Pulmonary artery endothelial cell (primary cell): Measurements from ENCODE around the gene VAX1. TPM values are rescaled to one million over a fixed set of nuclear protein-coding genes. Genes with fewer than 3 reads are reported as not detected.
"Not testable (repeated sequence)": the region's sequence is repeated elsewhere in the genome, so short reads cannot be mapped to it uniquely, and the experiment has no call there.

ENCODE experiments used
- DNase-seq: peaks from one replicate; pipeline ENCODE4 v3.0.0-alpha.2; 2011; ENCODE audit warnings: low read depth, low spot score
- total RNA-seq: library from RNA; depleted of rRNA; stranded (reverse); fragments of >200 nt; gene quantifications from 2 replicates; pipeline ENCODE4 v1.2.3, GENCODE V29; 2014

VAX1 gene
- total RNA-seq, 1 donor from 2014 or later = not detected

DNA sequence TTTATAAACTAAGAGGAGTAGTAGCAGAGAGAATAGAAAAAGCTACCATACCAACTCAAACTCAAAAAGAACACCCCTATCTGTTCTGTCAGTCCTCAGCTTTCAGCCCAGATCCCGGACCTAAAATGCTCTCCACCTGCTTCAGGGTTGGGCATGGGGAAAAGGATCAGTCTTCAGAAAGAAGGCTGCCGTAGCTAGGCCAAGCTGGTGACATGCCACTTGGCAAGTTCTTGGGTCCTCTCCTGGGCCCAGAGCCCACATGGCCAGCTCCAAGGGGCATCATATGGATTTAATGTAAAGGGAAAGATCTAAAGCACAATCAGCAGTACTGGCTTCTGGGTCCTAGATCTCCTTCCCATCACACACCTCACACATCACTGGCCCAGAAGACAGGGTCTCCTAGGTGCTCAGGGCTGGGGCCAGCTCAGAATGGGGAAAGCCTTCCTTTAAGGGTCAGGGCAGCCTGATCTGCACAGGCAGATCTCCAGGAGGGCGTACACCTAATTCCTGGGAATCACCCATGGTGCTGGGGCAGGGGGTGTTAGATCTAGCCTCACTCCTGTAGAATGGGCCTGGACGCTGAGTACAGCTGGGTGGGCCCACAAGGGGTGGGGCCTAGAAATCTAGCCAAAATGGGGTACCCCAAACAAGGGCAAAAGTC is 2.5 kb downstream of the VAX1 start:
- DNase-seq = no peak

DNA sequence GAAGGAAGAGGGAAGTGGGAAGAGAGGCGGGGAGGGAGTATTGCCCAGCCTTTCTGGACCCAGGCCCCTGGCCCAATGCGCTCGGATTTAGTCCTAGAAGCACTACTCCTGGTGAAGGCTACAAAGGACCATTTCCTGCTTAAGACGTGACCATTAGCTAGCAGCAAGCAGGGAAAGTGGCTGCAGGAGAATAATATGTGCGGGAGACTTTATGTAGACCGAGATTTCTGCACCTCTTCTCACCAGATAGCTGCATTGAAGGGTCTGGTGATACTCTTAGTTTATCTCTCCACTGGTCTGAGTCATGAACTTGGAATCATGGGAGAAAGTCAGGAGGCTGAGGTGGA is 3.1 kb downstream of the VAX1 start:
- no peak for DNase-seq

DNA sequence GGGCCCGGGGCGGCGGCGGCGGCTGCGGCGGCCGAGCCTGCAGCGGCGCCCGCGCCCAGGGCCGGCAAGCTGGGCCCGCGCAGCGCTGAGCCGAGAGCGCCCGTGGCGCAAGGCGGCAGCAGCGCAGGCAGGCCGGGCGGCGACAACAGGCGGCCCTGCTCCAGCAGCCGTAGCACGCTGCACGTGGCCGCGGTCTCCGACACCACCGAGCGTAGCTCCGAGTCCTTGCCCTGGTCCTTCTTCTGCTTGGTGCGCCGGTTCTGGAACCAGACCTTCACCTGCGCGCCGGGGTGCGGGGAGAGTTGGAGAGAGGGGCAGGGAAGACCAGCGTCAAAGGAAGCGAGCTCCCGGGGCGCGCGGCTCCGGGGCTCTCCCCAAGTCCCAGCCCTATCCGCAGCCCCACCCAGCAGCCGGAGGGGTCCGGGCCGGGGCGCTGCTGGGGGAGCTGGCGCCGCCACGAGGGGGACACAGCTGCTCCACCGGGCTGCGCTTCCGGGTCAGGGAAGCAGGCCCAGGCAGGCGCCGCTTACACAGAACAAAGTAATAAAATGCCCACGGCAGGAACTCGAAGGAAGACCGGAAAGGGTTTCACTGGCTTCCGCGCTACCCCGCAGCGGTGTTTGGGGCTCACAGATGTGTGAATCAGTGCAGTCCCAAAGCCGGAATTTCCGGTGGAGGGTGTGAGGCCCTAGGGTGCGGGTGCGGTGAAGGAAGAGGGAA is 3.6 kb downstream of the VAX1 start:
- no peak for DNase-seq

DNA sequence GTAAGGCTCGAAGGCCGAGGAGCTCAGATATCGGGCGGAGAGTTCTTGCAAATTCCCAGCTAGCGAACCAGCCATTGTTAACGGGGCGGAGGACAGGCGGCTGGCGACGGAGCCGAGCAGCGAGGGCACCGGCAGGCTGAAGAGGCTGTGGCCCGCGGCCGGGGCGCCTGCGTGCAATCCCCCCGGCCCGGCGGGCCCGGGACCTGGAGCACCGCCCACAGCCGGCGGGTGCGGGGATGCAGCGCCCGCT is 4.1 kb downstream of the VAX1 start:
- no peak for DNase-seq

DNA sequence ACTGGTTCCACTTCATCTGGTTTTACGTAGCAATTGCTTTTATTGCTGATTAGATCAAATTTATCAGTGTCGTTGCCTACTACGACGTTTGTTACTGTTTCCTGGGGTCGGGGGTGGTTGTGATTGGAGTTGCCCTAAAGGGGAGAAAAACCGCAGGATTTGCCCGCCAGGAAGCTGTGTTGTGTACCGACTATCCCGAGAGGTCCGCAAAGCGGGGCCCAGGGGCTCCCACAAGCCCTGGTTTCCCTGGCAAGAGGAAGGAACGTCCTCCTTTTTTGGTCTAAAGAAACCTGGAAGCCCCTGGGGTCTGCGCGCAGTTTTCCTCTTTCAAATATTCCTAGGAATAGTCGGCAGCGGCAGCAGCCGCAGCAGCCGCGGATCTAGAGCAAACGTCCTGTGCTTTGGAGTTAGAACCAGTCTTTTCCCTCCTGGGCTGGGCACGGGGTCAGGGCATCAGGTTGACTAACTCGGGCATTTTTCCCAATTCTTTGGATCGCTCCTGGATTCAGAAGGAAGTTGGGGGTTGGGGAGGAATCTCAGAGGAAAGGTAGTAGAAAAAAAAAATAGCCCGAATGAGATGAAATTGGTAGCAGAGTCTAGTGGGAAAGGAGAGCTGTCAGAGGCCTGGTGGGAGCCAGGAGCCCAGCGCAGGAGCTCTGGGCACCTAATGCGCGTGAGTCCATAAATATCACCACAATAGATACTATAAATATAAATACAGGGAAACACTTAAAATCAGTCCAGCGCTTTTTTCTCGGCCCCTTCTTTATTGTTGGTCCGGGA is 4.6 kb downstream of the VAX1 start:
- no peak for DNase-seq

GRCh38 chr10:117132751-117133231 is 5.3 kb downstream of the VAX1 start:
- no peak for DNase-seq

DNA sequence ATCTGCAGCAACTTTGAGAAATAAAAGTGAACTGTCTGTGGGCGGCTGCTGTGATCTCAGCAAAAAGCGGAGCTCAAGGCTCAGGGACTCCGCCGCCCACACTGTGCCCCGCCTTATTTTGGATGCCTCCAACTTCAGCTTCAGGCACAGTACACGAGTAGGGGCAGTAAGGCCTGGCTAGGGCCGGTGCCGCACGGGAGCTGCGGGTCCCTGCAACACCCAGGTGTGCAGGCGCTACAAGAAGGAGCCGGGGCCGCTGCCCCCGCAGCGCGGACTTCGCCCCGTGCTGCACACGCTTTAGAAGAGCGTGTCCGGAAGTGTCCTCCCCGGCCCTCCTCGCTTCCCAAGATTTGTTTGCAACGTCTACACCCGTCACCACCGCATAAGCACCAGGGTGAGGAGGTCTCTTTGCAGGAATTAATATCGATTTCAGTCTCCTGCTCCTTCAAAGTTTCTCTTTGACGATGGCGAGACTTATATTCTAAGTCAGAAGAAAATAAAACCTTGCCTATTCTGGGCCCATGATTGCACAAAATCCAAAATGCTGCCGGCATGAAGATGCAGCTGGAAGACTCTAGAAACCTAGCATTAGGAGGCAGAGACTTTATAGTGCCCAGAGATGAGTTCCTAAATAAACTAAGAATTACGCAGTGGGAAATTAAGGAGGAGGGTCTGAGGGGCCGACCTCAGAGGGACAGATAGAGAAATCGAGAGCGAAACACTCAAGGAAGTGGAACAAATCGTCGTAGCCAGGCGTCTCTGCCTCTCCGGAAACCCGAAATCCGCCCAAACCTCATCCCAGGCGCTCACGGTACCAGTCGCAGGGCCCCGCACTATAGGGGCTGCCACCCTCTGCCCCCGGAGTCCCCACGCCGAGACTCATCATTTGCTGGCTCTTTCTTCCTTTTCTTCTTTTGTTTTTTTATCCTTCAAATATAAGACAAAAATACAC is 6.4 kb downstream of the VAX1 start:
- DNase-seq = no peak

- DNase-seq = no peak
Measured at GRCh38 chr10:117130862-117131375, 7.2 kb downstream of the VAX1 start.

GRCh38 chr10:117130346-117130745 is 7.7 kb downstream of the VAX1 start:
- DNase-seq = no peak

DNA sequence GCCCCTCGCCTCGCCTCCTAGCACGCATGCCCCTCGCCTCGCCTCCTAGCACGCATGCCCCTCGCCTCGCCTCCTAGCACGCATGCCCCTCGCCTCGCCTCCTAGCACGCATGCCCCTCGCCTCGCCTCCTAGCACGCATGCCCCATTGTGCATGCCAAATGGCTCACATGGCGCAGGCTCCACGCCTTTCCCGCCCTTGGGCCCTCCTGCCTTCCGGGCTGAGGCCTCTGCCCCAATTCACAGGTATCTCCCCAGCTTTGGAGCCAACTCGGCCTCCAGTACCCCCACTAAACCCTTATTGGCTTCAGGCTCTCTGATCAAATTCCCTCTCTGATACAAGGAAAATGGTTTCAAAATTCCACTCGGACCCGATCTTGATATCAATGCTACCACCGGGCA is 11.4 kb downstream of the VAX1 start:
- not testable (repeated sequence) for DNase-seq

GRCh38 chr10:117126034-117126433 is 12.0 kb downstream of the VAX1 start:
- DNase-seq = no peak

DNA sequence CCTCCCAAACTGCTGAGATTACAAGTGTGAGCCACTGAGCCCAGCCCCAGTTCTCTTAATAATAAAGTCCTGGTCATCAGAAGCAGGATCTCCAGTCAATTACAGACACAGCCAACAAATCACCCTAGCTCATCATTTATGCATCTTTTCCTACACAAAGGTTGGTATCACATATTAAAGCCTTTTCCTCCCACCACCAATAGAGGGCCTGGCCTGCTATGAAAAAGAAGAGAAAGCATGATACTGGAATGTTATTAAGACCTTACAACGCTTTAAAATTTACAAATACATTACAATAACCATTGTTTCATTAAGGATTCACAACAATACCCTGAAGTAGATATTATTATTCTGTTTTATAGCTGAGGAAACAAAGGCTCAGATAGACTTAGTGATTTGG is 25.9 kb downstream of the VAX1 start:
- no peak for DNase-seq

DNA sequence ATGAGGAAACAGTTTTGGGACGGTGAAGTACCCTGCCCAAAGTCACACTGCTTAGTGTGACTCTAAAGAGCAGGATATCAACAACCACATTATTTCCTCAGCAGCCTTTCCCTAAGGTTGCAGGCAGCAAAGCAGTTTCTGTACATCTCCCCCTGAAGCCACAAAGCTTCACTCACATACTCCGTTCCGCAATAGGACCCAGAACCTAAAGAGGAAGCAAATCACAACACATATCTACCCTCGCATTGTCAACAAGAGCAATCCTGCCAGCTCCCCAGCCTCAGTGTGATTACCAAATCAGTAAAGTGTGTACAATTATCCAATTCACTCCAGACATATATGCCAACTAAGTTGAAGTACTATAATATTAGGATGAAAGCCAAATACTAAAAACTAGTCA is 30.8 kb downstream of the VAX1 start:
- DNase-seq = no peak

- no peak for DNase-seq
Measured at GRCh38 chr10:117096599-117097201, 41.4 kb downstream of the VAX1 start.

GRCh38 chr10:117094856-117095255 is 43.2 kb downstream of the VAX1 start:
- DNase-seq = no peak

GRCh38 chr10:117092386-117092785 is 45.7 kb downstream of the VAX1 start:
- no peak for DNase-seq

DNA sequence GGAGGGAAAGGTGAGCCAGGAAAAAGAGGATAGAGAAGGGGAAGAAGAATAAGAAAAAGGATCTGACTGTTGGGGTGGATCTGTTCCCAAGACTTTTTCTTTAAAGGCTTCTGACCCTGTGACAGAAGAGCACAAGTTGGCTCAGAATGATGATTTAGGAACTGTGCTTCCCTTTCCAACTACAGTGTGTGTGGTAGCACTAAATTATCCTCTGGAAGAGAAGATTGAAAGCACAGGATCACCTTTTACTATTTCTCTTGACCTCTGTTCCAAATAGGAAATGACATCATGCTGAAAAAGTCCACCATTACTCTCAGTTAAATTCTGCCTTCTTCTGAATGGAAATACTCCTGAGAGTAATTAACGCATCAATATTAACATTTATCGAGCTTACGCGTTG is 47.2 kb downstream of the VAX1 start:
- DNase-seq = no peak

- DNase-seq = no peak
Measured at GRCh38 chr10:117087521-117087920, 50.5 kb downstream of the VAX1 start.

- DNase-seq = no peak
Measured at GRCh38 chr10:117086546-117086945, 51.5 kb downstream of the VAX1 start.

- not testable (repeated sequence) for DNase-seq
Measured at GRCh38 chr10:117084421-117085246, 53.4 kb downstream of the VAX1 start.
